ENCODE data around the gene SULT1A2. TPM values are rescaled to one million over a fixed set of nuclear protein-coding genes. Genes with fewer than 3 reads are reported as not detected.
A peak's percentile ranks its signal among the peaks of the same experiment; 100 is the strongest.

The SULT1A2 gene
- total RNA-seq, 1 experiment from 2014 or later, result 0.44 TPM

DNA sequence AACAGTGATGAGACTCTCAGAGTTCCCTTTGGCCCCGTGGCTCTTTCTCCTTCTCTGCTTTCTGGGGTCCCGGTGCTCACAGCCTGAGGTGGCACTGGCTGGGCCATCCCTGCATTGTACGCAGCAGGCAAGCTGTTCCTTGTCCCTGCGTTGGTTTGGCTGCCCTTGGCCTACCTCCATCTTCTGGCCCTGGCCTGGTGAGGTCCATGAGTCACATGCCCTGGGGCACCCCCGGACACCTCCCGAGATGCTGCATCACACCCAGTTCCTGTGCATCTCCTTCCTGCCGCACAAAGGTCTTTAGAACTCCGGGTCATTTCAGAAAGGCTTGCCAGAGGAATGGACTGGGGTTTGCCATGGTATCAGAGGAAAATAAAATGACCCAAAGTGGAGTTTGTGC lies 9.5 kb downstream of the SULT1A2 start:
- intact Hi-C loops (cut with micrococcal nuclease), result no loop called here
- Mint-ChIP-seq H3K4me1 (ENCODE audit: insufficient read depth, unreplicated experiment) (peaks cover 7% of the 10 kb centered on the region), H3K9me3 (ENCODE audit: unreplicated experiment) (no peaks in the 10 kb centered on the region), H3K27ac (ENCODE audit: low read depth, unreplicated experiment) (peak overlapping the region; percentile 66), H3K4me3 (ENCODE audit: unreplicated experiment) (no peak overlapping the region), H3K36me3 (ENCODE audit: insufficient read depth, unreplicated experiment) (peaks cover 45% of the 10 kb centered on the region), H3K27me3 (ENCODE audit: insufficient read depth, unreplicated experiment) (no peaks in the 10 kb centered on the region)
- POLR2A ChIA-PET, result interaction anchor here (0.6 kb wide), 1 partner anchor 96 kb away, joined by 3 read pairs; no protein-coding TSS in a partner anchor
- peak; percentile 82 for DNase-seq (ENCODE audit: unreplicated experiment)
- no TSS peak for BruUV-seq (replicated peaks)
- CTCF ChIA-PET, result interaction anchor here (1.3 kb wide), 1 partner anchor 10 kb away, joined by 4 read pairs; the partner anchor contains the start of gene SULT1A2
- TF ChIP-seq, protein P1, sequence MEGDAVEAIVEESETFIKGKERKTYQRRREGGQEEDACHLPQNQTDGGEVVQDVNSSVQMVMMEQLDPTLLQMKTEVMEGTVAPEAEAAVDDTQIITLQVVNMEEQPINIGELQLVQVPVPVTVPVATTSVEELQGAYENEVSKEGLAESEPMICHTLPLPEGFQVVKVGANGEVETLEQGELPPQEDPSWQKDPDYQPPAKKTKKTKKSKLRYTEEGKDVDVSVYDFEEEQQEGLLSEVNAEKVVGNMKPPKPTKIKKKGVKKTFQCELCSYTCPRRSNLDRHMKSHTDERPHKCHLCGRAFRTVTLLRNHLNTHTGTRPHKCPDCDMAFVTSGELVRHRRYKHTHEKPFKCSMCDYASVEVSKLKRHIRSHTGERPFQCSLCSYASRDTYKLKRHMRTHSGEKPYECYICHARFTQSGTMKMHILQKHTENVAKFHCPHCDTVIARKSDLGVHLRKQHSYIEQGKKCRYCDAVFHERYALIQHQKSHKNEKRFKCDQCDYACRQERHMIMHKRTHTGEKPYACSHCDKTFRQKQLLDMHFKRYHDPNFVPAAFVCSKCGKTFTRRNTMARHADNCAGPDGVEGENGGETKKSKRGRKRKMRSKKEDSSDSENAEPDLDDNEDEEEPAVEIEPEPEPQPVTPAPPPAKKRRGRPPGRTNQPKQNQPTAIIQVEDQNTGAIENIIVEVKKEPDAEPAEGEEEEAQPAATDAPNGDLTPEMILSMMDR (IDR thresholded peaks at IDR 0.05; ENCODE audit: unreplicated experiment), result no peak

DNA sequence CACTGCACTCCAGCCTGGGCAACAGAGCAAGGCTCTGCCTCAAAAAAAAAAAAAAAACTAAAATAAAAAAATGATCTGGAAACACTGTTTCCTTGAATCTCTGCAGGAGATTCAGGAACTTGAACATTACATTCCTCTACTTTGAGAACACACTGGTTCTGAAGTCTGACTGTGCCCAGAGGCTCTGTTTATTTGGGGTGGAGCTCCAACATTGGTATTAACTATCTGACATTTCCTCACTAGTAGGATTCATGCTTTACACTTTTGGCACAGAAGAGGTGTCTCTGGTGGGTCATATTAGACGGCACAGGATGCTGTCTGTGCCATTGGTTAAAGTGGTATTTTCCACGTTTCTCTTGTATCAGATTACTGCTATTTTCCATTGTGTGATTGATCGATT lies 10.4 kb downstream of the SULT1A2 start:
- peaks cover 54% of the 10 kb centered on the region for H3K36me3 Mint-ChIP-seq (ENCODE audit: insufficient read depth, unreplicated experiment)
- no peak overlapping the region for H3K4me3 Mint-ChIP-seq (ENCODE audit: unreplicated experiment)
- no peaks in the 10 kb centered on the region for H3K9me3 Mint-ChIP-seq (ENCODE audit: unreplicated experiment)
- no peaks in the 10 kb centered on the region for H3K27me3 Mint-ChIP-seq (ENCODE audit: insufficient read depth, unreplicated experiment)
- no TSS peak for BruUV-seq (replicated peaks)
- TF ChIP-seq, protein P1 (IDR thresholded peaks at IDR 0.05; ENCODE audit: unreplicated experiment), result no peak
- ChIA-PET CTCF (interaction anchor here (1.3 kb wide), 1 partner anchor 10 kb away, joined by 4 read pairs; the partner anchor contains the start of gene SULT1A2), POLR2A (no interaction called here)
- no peak overlapping the region for H3K27ac Mint-ChIP-seq (ENCODE audit: low read depth, unreplicated experiment)
- no peak for DNase-seq (ENCODE audit: unreplicated experiment)
- intact Hi-C loops (cut with micrococcal nuclease), result no loop called here
- H3K4me1 Mint-ChIP-seq (ENCODE audit: insufficient read depth, unreplicated experiment), result peaks cover 7% of the 10 kb centered on the region

DNA sequence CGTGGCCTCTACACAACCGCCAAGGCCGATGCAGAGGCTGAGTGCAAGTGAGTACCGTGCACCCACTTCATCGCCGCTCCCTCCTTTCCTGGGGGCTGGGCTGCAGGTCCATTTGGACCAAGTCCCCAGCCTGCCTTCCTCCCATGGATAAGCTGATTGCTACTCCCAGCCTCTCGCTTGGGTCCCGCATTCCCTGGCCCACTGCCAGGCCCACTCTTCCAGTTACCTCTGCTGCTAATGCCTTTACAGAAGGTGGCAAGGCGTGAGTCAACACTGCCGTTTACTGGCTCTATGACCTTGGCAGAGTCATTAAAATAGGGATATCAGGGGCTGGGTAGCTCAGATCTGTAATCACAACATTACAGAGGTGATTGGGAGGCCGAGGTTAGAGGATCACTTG lies 11.2 kb downstream of the SULT1A2 start:
- no peak overlapping the region for H3K27ac Mint-ChIP-seq (ENCODE audit: low read depth, unreplicated experiment)
- BruUV-seq (replicated peaks), result no TSS peak

DNA sequence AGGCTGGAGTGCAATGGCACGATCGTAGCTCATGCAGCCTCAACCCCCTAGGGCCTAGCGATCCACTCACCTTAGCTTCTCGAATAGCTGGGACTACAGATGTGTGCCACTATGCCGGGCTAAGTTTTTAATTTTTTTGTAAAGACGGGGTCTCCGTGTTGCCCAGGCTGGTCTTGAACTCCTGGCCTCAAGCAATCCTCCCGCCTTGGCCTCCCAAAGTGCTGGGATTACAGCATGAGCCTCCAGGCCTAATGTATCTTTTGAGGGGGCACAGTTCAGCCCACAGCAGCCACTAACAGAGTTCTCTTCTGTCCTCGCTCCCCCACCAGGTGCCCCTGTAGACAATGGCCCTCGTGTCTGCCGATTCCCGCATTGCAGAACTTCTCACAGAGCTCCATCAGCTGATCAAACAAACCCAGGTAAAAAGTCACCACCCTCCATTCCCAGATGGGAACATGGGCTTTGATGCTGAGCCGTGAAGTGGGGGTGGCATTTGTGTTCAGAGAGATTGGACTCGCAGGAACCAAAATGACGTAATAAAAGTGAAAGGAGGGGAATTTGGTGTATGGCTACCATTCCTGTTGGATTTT lies 16.0 kb downstream of the SULT1A2 start:
- ChIA-PET POLR2A (interaction anchor here (1.2 kb wide), 1 partner anchor 16 kb away, joined by 5 read pairs; no protein-coding TSS in a partner anchor), CTCF (no interaction called here)
- no peaks in the 10 kb centered on the region for H3K4me1 Mint-ChIP-seq (ENCODE audit: insufficient read depth, unreplicated experiment)
- H3K27me3 Mint-ChIP-seq (ENCODE audit: insufficient read depth, unreplicated experiment), result no peaks in the 10 kb centered on the region
- H3K4me3 Mint-ChIP-seq (ENCODE audit: unreplicated experiment), result no peak overlapping the region
- DNase-seq (ENCODE audit: unreplicated experiment), result no peak
- no peak overlapping the region for H3K27ac Mint-ChIP-seq (ENCODE audit: low read depth, unreplicated experiment)
- H3K36me3 Mint-ChIP-seq (ENCODE audit: insufficient read depth, unreplicated experiment), result peaks cover 46% of the 10 kb centered on the region
- no peaks in the 10 kb centered on the region for H3K9me3 Mint-ChIP-seq (ENCODE audit: unreplicated experiment)
- BruUV-seq (replicated peaks), result no TSS peak
- intact Hi-C loops (cut with micrococcal nuclease), result no loop called here
- TF ChIP-seq, protein P1 (IDR thresholded peaks at IDR 0.05; ENCODE audit: unreplicated experiment), result no peak

More for the DNA sequence above, 11.2 kb downstream of the SULT1A2 start:
- ChIA-PET CTCF (no interaction called here), POLR2A (no interaction called here)
- TF ChIP-seq, protein P1 (IDR thresholded peaks at IDR 0.05; ENCODE audit: unreplicated experiment), result no peak
- peak; percentile 6 for DNase-seq (ENCODE audit: unreplicated experiment)
- H3K4me1 Mint-ChIP-seq (ENCODE audit: insufficient read depth, unreplicated experiment), result peaks cover 7% of the 10 kb centered on the region
- intact Hi-C loops (cut with micrococcal nuclease), result no loop called here
- peaks cover 55% of the 10 kb centered on the region for H3K36me3 Mint-ChIP-seq (ENCODE audit: insufficient read depth, unreplicated experiment)
- no peak overlapping the region for H3K4me3 Mint-ChIP-seq (ENCODE audit: unreplicated experiment)
- no peaks in the 10 kb centered on the region for H3K27me3 Mint-ChIP-seq (ENCODE audit: insufficient read depth, unreplicated experiment)
- H3K9me3 Mint-ChIP-seq (ENCODE audit: unreplicated experiment), result no peaks in the 10 kb centered on the region
